CD4-positive, alpha-beta T cell treated with Interleukin-4 for 1 hour (primary cell): Measurements from ENCODE around the gene KRT72.
A peak's percentile ranks its signal among the peaks of the same experiment; 100 is the strongest.

Source experiments
- DNase-seq, 2 donors: peaks; one replicate each; pipeline ENCODE4 v3.0.0-alpha.2; 2020 to 2022

The KRT72 gene

DNA sequence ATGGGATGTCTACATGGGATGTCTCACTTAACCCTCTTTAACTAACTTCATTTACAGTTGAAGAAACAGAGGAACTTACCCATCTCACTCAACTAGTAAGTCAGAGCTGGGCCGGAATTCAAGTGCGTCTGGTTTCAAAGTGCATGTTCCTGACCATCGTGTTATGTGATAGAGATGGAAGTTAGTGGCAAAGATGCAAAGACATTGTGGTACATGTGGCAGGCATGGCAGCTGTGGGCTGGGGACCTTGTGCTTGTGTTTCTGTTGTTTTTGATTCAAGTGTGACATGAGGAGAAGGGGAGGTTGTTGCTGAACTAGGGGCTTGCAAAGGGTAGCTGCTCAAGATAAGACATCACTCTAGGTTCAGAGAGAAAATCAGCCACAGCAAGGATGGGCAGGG, 25.3 kb downstream of the KRT72 start:
- no peak for DNase-seq

DNA sequence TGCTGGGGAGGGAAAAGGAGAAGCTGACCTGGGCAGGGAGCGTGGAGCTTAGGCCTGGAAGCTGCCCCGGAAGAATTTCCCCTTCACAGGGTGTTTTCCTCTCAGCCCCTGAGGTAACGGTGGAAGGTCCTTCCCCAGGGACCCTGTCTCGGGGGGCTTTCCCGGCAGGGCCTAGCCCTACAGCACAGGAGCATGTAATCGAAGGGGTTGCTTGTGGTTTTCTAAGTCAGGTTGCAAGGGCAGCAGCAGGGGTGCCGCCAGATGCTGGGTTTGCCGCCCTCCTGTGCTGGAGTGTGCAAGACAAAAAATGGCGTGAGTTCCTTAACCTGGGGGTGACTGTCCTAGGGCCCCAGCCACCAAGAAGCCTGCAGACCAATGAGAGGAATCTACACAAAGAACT, 26.0 kb downstream of the KRT72 start:
- DNase-seq, result no peak

DNA sequence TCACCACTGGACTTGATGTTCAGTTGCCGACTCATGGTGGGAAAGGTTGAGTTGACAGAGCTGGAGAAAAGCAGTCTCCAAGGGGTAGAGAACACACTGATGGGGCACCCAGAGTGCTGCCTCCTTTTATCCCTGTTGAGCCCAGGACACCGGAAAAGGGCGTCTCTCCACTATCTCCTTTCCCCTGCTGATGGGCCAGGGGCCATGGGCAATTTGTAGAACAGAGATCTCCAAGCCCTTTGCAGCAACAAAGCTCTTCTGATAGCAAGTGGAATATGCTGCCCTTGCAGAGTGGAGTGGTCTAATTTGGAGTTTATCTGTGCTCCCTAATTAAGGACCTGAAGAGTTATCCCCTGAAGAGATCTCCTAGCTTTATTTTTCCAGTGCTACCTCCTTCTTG, 27.5 kb downstream of the KRT72 start, which contains the start of gene KRT74:
TSS of gene KRT74 (minus strand) at position 101 of the 400 bp plus-strand sequence. CDS start at position 35, 66 bp downstream.
- DNase-seq, result no peak

DNA sequence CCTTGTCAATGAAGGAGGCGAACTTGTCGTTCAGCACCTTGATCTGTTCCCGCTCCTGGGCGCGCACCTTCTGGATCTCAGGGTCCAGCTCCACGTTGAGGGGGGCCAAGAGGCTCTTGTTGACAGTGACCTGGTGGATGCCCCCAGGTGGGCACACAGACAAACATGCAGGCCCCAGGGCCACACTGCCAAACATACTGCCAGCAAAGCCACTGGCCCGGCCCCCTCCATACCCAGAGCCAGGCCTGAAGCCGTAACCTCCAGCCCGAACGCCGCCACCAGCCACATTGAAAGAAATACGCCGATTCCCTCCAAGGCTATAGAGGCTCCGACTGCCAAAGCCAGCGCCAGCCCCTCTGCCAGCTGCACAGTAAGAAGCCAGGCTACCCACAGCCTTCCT, 28.0 kb downstream of the KRT72 start:
- no peak for DNase-seq

DNA sequence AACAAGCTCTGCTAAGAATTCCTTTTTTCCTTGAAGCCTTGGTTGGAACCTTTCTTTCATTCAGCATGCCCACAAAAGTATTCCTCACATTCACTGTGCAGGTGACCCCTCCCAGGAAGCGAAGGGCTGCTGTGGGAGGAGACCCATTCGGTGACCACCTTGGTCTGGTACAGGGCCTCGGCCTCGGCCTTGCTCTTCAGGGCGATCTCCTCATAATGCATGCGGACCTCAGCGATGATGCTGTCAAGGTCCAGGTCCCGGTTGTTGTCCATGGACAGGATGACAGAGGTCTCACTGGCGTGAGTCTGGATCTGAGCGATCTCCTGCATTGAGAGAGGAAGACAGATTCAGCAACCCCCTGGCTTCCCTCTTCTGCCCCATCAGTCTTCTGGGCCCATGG, 30.8 kb downstream of the KRT72 start:
- DNase-seq, result no peak

DNA sequence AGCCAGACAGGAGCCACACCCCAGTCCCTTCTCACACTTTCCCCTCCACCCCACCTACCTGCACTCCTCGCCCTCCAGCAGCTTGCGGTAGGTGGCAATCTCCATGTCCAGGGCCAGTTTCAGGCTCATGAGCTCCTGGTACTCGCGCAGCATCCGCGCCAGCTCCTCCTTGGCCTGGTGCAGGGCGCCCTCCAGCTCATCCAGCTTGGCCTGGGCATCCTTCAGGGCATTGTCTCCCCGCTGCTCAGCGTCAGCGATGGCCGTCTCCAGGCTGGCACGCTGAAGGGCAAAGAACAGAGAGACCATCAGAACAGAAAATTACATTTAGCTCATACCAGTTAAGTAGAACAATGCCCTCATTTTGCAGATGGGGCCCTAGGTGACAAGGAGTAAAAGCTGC, 33.2 kb downstream of the KRT72 start:
- no peak for DNase-seq

DNA sequence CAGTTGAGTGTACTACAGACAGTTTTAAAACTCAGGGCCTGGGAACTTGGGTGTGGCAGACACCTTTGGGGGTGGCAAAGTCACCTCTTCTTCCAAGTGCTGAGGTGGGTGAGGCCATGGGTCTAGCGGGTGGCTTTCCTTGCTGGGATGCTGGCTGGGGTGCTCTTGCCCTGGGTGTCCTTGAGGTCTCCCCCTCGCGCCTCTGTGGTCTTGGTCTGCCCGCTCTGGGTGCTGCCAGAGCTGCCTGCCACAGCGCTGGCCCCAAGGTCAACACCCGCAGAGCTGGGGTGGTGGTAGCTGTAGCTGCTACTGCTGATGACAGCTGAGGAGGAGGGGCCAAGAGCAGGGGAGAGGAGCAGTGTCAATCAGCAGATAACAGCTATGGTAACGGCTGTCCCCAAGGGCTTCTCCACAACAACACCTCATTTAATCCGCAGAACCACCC, 34.4 kb downstream of the KRT72 start:
- peak; percentile 77 for DNase-seq

DNA sequence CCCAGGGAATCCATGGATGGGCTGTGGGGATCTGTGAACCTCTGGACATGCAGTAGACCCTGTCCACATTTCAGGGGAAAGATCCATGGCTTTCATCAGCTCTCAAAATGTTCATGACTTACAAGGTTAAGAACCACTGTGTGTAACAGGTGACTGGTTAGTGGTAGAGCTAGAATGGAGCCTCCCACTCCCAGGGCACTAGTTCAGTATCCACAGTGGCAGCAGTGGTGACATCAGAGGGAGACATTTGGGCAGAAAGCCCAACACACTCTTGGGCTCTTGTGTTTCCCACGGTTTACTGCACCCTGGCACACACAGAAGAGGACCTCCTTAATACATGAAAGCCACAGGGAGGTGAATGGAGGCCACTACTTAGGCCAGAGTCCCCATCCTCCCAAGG, 36.7 kb downstream of the KRT72 start:
- DNase-seq, result no peak

DNA sequence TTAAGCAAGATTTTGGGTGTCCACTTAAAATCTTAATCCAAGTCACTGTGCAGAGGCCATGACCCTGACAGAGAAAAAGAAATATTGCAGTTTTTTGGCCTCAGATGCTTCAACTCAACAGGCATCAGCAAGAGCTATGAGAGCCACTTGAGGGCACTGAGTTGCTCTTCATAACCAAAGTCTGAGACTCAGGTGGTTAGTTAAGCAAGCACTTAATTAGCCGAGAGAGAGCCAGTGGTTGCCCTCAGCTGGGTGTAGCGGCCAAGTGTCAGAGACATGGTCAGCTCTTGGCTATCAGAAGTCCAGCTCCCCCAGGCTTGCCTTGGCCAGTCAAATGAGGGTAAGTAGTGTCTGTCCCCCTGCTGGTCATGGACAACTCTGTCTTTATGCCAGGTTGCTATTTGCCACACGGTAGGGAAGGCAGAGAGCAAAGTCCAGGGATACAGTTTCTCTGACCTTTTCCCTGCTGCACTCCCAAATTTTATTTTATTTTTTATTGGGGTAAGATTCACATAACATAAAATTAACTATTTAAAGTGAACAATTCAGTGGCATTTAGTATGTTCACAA, 39.3 kb downstream of the KRT72 start:
- DNase-seq, result no peak

DNA sequence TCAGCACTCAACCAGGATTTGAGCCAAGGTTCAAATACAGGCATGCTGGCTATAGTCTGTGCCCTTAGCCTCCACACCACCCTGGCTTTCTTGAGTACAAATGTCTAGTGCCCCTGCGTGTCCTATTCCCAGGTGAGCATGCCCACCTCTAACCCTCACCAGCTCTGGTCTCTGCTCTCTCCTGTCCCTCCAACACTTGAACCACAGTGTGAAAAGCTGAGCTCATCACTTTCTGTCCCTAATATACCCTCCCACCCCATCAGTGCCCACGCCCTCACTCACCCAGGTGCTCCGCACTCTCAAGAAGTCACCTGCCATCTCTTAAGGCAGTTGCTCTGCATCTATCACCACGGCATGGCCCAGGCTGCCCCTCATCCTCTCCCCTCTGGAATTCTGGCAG, 41.3 kb downstream of the KRT72 start:
- DNase-seq, result no peak

DNA sequence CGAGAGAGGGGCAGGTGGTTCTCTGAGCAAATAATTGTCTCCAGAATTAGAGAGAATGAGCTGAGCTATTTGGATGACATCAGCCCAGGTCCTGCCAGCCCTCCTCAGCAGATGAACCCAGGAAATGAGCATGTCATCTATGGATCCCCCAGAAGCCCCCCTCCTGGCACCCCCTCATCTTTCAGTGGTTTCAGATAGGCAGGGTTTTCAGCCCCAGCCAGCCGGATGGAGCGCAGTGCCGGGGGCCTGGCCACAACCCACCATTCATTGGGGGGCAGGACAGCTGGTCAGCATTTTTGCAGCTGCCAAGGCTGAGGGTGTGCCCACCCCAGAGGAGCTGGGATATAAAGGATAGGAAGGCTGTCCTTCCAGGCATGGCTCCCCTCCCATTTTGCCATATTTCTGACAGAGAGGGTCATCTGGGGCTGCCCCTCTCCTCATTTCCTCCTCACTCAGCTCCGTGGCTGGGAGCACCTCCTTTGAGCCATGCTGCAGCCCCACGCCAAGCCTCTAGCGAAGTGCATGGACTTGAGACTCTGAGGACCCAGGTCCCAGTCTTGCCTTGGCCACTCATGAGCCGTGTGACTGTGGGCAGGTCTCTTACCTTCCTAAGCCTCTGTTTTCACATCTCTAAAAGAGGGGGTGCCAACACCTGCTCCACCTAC, 42.4 kb downstream of the KRT72 start:
- DNase-seq, result no peak

DNA sequence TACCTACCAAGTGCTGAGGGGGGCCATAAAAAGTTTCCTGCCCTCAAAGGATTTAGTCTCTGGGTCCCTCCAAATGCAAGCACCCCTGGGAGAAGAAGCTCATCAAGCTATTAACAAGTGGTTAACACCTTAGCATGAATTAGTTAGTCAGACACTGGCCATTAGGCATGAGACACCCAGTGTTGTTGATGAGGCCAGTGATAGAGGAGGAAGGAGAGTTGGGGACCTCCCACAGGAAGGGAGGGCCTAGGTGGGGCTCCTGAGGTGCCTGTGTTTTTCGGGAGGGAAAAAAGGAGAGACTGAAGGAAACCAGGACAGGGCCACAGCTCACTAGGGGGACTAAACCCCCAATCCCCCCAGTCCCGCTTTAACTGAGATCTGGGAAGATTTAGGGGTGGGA, 43.8 kb downstream of the KRT72 start:
- no peak for DNase-seq

DNA sequence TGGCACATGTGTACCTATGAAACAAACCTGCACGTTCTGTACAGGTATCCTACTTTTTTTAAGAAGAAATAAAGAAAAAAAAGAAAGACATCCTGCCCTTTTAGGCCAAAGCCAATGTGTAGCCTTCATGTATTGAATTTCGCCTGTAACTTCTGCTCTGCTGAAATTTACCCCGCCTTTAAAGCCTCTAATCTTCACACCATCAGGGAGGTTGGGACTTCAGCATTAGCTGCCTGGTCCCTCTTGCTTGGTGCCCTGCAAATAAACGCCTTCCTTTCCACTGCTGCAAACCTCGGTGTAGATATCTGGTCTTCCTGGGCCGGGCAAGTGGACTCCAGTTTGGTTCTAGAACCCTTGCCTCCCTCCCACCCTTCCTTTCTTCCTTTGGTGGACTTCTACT, 45.7 kb downstream of the KRT72 start:
- peak in 1 of 2 donors; percentile 39 for DNase-seq

DNA sequence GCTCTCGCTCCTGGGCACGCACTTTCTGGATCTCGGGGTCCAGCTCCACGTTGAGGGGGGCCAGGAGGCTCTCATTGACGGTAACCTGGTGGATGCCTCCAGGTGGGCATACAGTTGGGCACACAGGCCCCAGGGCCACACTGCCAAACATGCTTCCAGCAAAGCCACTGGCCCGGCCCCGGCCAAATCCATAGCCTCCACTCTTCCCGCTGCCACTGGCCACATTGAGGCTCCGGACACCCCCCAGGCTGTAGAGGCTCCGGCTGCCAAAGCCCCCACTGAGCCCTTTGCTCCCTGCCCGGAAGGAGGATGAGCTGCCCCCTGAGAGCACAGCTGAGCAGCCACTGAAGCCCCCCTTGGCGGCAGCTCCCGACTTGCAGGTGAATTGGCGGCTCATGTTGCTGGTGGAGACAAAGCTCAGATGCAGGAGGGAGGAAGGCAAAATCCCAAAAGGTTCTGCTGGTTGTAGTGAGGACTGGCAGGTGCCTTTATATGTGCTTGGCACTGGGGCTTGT, 48.5 kb downstream of the KRT72 start, which contains the start of gene KRT71:
TSS of gene KRT71 (minus strand) at position 465 of the 515 bp plus-strand sequence. CDS start at position 397, 68 bp downstream.
- DNase-seq, result no peak

DNA sequence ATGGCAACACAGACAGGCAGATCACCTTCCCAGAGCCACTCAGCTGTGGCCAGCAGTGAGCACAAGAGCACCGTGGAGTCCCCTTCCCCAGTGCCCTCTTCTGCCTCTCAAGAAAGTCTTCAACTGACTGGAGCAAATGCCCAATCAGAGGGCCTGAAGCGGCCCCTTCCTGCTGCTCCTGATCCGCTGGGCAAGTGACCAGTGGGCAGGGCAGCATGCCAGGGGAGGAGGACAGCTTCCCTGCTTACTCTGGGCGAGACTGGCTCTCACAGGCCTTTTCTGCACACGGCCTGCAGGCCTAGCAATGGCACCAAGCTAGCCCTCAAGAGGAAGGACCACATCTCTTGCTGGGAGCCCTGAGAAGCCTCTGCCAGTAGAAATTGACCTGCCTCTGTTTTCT, 49.2 kb downstream of the KRT72 start:
- no peak for DNase-seq

DNA sequence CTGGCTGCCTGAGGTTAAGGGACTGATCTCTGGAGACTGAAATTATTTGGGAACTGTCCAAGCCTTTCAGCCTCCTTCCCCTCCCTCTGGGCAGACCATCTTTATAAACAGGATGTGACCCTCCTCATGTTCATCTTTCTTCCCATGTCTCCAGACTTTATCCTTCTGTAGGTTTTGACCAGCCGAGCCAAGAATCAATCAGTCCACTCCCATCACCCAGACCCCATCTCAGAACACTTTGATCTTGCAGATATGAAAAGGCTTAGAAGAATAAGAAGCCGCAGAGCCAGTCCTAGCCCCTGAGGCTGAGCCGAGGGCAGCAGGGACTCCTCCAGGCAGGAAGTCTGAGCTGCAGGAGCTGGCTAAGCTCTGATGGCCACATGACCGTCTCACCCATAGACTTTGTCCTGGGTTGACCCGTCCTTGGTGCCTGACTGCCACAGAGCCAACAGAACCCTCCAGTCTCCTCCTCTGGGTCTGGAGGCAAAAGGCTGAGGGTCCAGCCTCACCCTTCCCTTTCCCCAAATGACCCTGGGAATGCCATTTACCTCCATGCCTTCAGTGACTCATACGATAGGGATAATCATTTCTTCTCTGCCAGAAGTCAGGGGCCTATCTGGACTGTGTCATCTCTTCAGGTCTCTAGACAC, 49.9 kb downstream of the KRT72 start:
- DNase-seq, result no peak

DNA sequence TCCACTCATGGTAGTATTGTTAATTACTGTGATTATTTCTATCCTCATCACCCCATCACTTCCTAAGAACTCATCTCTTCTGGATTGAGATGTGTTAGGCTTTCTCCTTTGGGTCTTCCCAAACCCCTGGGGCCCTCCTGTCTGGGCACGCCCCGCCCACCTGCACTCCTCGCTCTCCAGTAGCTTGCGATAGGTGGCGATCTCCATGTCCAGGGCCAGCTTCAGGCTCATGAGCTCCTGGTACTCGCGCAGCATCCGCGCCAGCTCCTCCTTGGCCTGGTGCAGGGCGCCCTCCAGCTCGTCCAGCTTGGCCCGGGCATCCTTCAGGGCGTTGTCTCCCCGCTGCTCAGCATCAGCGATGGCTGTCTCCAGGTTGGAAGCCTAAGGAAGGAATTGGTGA, 55.1 kb downstream of the KRT72 start:
- no peak for DNase-seq

DNA sequence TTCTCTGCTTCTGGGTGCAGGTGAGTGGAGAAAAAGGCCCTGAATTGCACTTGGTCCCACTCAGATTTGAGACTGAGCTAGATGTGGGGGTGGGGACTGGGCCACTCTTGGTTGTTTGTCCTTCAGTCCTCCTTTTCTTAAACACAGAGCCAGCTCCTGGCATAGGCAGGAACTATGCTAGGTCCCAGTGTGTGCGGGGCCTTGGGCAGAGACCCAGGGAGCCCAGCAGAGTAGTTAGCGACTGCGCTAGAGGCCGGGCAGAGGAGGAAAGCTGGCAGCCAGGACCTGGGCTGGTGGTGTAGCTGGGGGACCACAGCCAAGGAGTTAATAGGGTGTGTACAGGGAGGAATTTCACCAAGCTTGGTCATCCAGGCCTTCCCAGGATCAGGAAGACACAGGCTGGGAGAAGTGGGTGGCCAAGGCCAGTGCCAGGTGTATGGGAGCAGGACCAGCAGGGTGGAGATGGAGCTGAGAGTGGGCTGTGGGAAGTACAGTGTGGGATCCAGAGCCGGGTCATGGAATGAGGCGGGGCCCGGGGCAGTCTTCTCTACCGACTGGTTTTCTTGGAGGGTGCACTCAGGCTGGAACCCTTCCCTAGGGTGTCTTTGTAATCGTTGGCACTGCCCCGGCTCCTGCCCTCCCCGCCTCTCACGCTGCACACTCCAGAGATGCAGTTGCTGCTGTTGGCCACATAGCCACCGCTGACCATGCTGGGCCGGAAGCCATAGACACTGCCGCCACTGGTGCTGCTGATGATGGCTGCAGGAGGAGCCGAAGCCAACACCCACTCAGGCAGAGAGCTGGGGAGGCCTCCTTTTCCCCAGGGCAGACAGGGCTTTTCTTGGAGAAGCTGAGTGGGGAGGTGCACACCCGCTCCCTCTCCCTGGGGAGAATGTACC, 57.0 kb downstream of the KRT72 start:
- no peak for DNase-seq

DNA sequence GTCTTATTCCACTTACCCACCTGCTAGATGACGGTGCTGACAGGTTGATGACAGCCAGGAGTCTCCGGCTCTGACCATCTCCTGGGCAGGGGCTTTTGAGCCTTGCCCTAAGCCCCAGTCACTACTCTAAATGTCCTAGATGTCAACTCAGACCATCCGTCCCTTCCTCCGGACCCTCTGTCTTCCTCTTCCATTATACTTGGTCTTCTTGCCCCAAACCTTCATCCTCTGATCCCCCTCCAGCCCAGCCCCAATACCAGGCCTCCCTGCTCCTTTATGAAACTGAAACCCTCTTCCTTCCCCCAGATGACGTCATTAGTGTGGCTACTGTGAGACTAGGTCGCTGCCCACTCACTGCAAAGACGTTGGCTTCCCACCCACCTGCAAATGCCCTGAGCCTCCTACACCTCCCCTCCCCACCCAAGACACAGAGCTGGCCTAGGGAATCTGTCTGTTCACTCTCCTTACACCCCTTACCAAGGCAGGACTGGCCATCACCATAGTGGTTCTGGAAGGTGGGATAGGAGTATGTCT, 58.4 kb downstream of the KRT72 start:
- DNase-seq, result no peak

DNA sequence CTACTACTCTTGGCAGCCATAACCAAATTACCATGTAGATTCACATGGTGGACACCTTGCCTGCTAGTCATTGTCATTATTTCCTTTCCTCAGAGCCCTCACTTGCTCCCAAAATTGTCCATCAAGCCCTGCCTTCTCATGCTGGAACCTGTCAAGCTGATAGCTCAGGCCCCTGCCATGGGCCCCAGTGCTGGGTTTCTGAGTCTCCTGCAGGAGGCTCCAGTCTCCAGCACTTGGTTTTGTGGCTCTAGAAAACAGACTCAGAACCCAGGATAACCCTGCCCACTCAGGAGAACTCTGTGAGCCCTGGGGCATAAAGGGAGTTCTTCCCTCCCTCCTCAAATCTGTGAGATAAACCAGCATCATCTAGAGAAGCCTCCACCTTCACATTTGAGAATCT, 59.1 kb downstream of the KRT72 start:
- DNase-seq, result no peak

DNA sequence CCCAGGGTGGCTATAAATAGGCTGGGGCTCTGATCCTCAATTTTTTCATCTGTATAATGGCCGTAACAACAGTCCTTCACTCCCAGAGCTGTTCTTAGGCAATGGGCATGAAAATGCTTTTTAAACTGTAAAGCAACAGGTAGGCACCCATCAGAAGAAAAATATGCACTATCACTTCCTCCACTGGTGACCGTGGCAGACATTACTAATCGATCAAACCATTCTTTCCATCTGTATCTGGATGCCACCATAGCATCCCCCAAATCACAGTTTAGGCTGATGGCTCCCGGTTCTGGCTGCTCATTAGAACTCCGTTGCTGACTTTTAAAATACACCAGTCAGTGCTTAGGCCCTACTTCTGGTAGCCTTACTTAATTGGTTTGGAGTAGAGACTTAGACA, 59.6 kb downstream of the KRT72 start:
- DNase-seq, result no peak

DNA sequence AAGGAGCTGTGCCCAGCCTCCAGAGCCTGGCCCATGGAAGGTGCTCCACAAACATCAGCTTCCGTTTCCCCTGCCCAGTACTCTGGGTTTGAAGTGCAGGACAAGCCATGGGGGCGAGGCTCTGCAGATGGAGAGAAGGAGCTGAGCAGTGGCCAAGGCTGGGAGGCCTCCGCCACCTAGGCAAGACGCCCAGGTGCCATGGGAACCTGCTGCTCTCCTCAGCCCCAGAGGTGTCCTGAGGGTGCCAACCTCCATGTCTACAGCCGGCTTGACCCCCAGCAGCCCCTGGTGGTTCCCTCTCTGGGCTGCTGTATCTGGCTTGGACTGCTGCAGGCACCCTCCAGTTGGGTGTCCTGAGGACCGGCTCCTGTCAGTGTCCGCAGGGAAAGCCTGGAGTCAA, 60.7 kb downstream of the KRT72 start:
- DNase-seq, result no peak

DNA sequence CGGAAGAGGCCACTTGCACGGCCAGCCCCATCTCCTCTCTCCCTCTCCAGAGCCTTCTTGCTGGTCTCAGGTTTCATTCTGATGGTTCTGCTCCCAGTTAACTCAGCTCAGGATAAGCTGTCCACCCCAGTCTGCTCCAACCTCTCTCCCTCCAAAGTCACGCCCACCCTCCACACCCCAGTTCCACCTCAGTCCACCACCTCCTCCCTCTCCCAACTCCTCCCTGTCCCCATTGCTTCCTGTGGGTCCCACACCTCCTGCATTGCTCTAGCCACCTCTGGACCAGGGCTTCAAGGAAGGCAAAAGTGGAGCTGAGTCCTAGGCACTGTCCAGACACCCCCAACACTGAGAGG, 61.5 kb downstream of the KRT72 start:
- DNase-seq, result no peak
